Effector memory CD8-positive, alpha-beta T cell (primary cell): Measurements from ENCODE around the gene VDAC2.

Experiments
- ATAC-seq: fragments of 150-1000 bp; cut with Tn5 transposase; replicated peaks from 2 replicates; pipeline ENCODE4 v1.10.0; 2021; ENCODE audit warnings: mild to moderate bottlenecking, moderate library complexity
- DNase-seq, 3 experiments: peaks; one replicate each; pipeline ENCODE4 v3.0.0; 2021
- H3K27ac Mint-ChIP-seq, 2 donors: one replicate each; pipeline ENCODE4 v1.8.0; 2022; ENCODE audit warnings: mild to moderate bottlenecking in 2 of 2, mixed read lengths in 2 of 2, moderate library complexity in 2 of 2
- H3K27me3 Mint-ChIP-seq, 2 donors: one replicate each; pipeline ENCODE4 v1.8.0; 2022; ENCODE audit warnings: mixed read lengths in 2 of 2
- H3K36me3 Mint-ChIP-seq: one replicate; pipeline ENCODE4 v1.8.0; 2022; ENCODE audit warnings: mild to moderate bottlenecking, moderate library complexity, mixed read lengths; ENCODE audit not compliant: insufficient read depth
- H3K4me1 Mint-ChIP-seq, 2 donors: one replicate each; pipeline ENCODE4 v1.8.0; 2022; ENCODE audit warnings: low read depth in 2 of 2, mixed read lengths in 2 of 2
- H3K4me3 Mint-ChIP-seq, 2 donors: one replicate each; pipeline ENCODE4 v1.8.0; 2022; ENCODE audit warnings: mild to moderate bottlenecking in 2 of 2, mixed read lengths in 2 of 2, moderate library complexity in 2 of 2
- H3K9me3 Mint-ChIP-seq, 2 donors: one replicate each; pipeline ENCODE4 v1.8.0; 2022; ENCODE audit warnings: mixed read lengths in 2 of 2

The VDAC2 gene

GRCh38 chr10:75239096-75239790 is 28.6 kb downstream of the VDAC2 start:
- no peak for ATAC-seq
- Mint-ChIP-seq H3K4me3 (no peak overlapping the region), H3K27ac (no peak overlapping the region), H3K36me3 (peaks cover 7% of the 10 kb centered on the region), H3K4me1 (peaks cover 4% of the 10 kb centered on the region in 2 donors), H3K9me3 (no peaks in the 10 kb centered on the region), H3K27me3 (peaks cover 0 to 11% of the 10 kb centered on the region in 2 donors)
- no peak for DNase-seq

- H3K9me3 Mint-ChIP-seq, result no peaks in the 10 kb centered on the region
- peaks cover 4% of the 10 kb centered on the region in 2 donors for H3K4me1 Mint-ChIP-seq
- DNase-seq, result no peak
- peaks cover 0 to 11% of the 10 kb centered on the region in 2 donors for H3K27me3 Mint-ChIP-seq
- H3K4me3 Mint-ChIP-seq, result no peak overlapping the region
- H3K27ac Mint-ChIP-seq, result no peak overlapping the region
- peaks cover 3% of the 10 kb centered on the region for H3K36me3 Mint-ChIP-seq
- no peak for ATAC-seq
These were observed 29.9 kb downstream of the VDAC2 start for GRCh38 chr10:75240329-75241076.

GRCh38 chr10:75243426-75243825 is 32.8 kb downstream of the VDAC2 start:
- H3K4me1 Mint-ChIP-seq, result no peaks in the 10 kb centered on the region
- H3K4me3 Mint-ChIP-seq, result no peak overlapping the region
- peaks cover 0 to 17% of the 10 kb centered on the region in 2 donors for H3K27me3 Mint-ChIP-seq
- no peaks in the 10 kb centered on the region for H3K9me3 Mint-ChIP-seq
- no peak overlapping the region for H3K27ac Mint-ChIP-seq
- H3K36me3 Mint-ChIP-seq, result no peaks in the 10 kb centered on the region
- DNase-seq (no peak), ATAC-seq (no peak)

GRCh38 chr10:75244487-75245353 is 34.1 kb downstream of the VDAC2 start:
- Mint-ChIP-seq H3K36me3 (no peaks in the 10 kb centered on the region), H3K27ac (peak overlapping the region in 1 of 2 donors; percentile 20), H3K4me1 (no peaks in the 10 kb centered on the region), H3K4me3 (no peak overlapping the region), H3K27me3 (peaks cover 0 to 26% of the 10 kb centered on the region in 2 donors), H3K9me3 (no peaks in the 10 kb centered on the region)
- DNase-seq (no peak), ATAC-seq (no peak)

GRCh38 chr10:75245354-75246250 is 35.0 kb downstream of the VDAC2 start:
- Mint-ChIP-seq H3K9me3 (no peaks in the 10 kb centered on the region), H3K4me1 (no peaks in the 10 kb centered on the region), H3K36me3 (no peaks in the 10 kb centered on the region), H3K27ac (peak overlapping the region in 1 of 2 donors; percentile 20), H3K27me3 (peaks cover 0 to 33% of the 10 kb centered on the region in 2 donors), H3K4me3 (no peak overlapping the region)
- DNase-seq, result no peak
- ATAC-seq, result no peak

- ATAC-seq (no peak), DNase-seq (no peak)
- H3K4me1 Mint-ChIP-seq, result no peaks in the 10 kb centered on the region
- H3K36me3 Mint-ChIP-seq, result no peaks in the 10 kb centered on the region
- peaks cover 0 to 39% of the 10 kb centered on the region in 2 donors for H3K27me3 Mint-ChIP-seq
- no peaks in the 10 kb centered on the region for H3K9me3 Mint-ChIP-seq
- H3K4me3 Mint-ChIP-seq, result no peak overlapping the region
- H3K27ac Mint-ChIP-seq, result no peak overlapping the region
These were observed 35.9 kb downstream of the VDAC2 start for GRCh38 chr10:75246506-75246905.

- Mint-ChIP-seq H3K36me3 (no peaks in the 10 kb centered on the region), H3K4me3 (no peak overlapping the region), H3K27ac (no peak overlapping the region), H3K27me3 (peaks cover 0 to 38% of the 10 kb centered on the region in 2 donors), H3K4me1 (no peaks in the 10 kb centered on the region), H3K9me3 (peaks cover 3 to 5% of the 10 kb centered on the region in 2 donors)
- no peak for ATAC-seq
- no peak for DNase-seq
These were observed 37.2 kb downstream of the VDAC2 start for GRCh38 chr10:75247797-75248196.

GRCh38 chr10:75250934-75251333 is 40.3 kb downstream of the VDAC2 start:
- Mint-ChIP-seq H3K4me3 (no peak overlapping the region), H3K36me3 (no peaks in the 10 kb centered on the region), H3K9me3 (peaks cover 3 to 7% of the 10 kb centered on the region in 2 donors), H3K27me3 (peaks cover 0 to 28% of the 10 kb centered on the region in 2 donors), H3K4me1 (no peaks in the 10 kb centered on the region), H3K27ac (peak overlapping the region in 1 of 2 donors; percentile 3)
- no peak for DNase-seq
- no peak for ATAC-seq

- Mint-ChIP-seq H3K4me3 (no peak overlapping the region), H3K4me1 (no peaks in the 10 kb centered on the region), H3K27me3 (peaks cover 0 to 27% of the 10 kb centered on the region in 2 donors), H3K9me3 (peaks cover 3 to 7% of the 10 kb centered on the region in 2 donors), H3K36me3 (no peaks in the 10 kb centered on the region), H3K27ac (no peak overlapping the region)
- DNase-seq, result no peak
- no peak for ATAC-seq
These were observed 43.0 kb downstream of the VDAC2 start for GRCh38 chr10:75253281-75254220.

GRCh38 chr10:75254739-75255138 is 44.1 kb downstream of the VDAC2 start:
- Mint-ChIP-seq H3K9me3 (peaks cover 3 to 7% of the 10 kb centered on the region in 2 donors), H3K36me3 (no peaks in the 10 kb centered on the region), H3K4me3 (no peak overlapping the region), H3K27me3 (peaks cover 0 to 20% of the 10 kb centered on the region in 2 donors), H3K4me1 (no peaks in the 10 kb centered on the region), H3K27ac (no peak overlapping the region)
- ATAC-seq (no peak), DNase-seq (no peak)

- H3K36me3 Mint-ChIP-seq, result no peaks in the 10 kb centered on the region
- peaks cover 0 to 7% of the 10 kb centered on the region in 2 donors for H3K27me3 Mint-ChIP-seq
- H3K9me3 Mint-ChIP-seq, result no peaks in the 10 kb centered on the region
- DNase-seq (no peak), ATAC-seq (no peak)
- H3K4me1 Mint-ChIP-seq, result no peaks in the 10 kb centered on the region
- no peak overlapping the region for H3K4me3 Mint-ChIP-seq
- H3K27ac Mint-ChIP-seq, result no peak overlapping the region
These were observed 50.4 kb downstream of the VDAC2 start for GRCh38 chr10:75260990-75261389.
